RWPE2 (cell line): ENCODE data around the gene CCDC69.

Experiments
- ATAC-seq: fragments of 200-7000 bp; cut with Tn5 transposase; 3 replicates; pipeline ENCODE4 v1.9.1; 2021; ENCODE audit warnings: low read depth
- DNase-seq: peaks from one replicate; pipeline ENCODE4 v3.0.0-alpha.2; 2020; ENCODE audit warnings: low spot score
- H3K27ac ChIP-seq: fragments of 450-650 bp; 2 replicates; pipeline ENCODE4 v1.5.1; 2017; ENCODE audit warnings: mild to moderate bottlenecking; ENCODE audit not compliant: poor library complexity, severe bottlenecking
- H3K27me3 ChIP-seq: fragments of 250-450 bp; sonication (Bioruptor Pico); 2 replicates; pipeline ENCODE4 v1.5.1; 2021; ENCODE audit warnings: mild to moderate bottlenecking, moderate library complexity; ENCODE audit not compliant: insufficient read depth, poor library complexity, severe bottlenecking
- H3K36me3 ChIP-seq: fragments of 250-450 bp; sonication (Bioruptor Pico); 2 replicates; pipeline ENCODE4 v1.5.1; 2020; ENCODE audit warnings: low read depth, mild to moderate bottlenecking, moderate library complexity
- H3K4me1 ChIP-seq: fragments of 250-450 bp; sonication (Bioruptor Pico); 2 replicates; pipeline ENCODE4 v1.5.1; 2021; ENCODE audit warnings: mild to moderate bottlenecking, moderate library complexity; ENCODE audit not compliant: insufficient read depth, poor library complexity, severe bottlenecking
- H3K4me3 ChIP-seq: fragments of 250-450 bp; sonication (Bioruptor Pico); 2 replicates; pipeline ENCODE4 v1.5.1; 2021; ENCODE audit warnings: mild to moderate bottlenecking, moderate library complexity; ENCODE audit not compliant: severe bottlenecking
- H3K9me3 ChIP-seq: fragments of 250-450 bp; sonication (Bioruptor Pico); 2 replicates; pipeline ENCODE4 v1.5.1; 2021; ENCODE audit warnings: mild to moderate bottlenecking, moderate library complexity; ENCODE audit not compliant: severe bottlenecking
- TF ChIP-seq, protein P1 (sequence below): fragments of 450-650 bp; IDR thresholded peaks from one replicate; pipeline ENCODE4 v1.5.1; 2017; ENCODE audit warnings: mild to moderate bottlenecking, moderate library complexity; ENCODE audit not compliant: poor library complexity, severe bottlenecking

Gene CCDC69

DNA sequence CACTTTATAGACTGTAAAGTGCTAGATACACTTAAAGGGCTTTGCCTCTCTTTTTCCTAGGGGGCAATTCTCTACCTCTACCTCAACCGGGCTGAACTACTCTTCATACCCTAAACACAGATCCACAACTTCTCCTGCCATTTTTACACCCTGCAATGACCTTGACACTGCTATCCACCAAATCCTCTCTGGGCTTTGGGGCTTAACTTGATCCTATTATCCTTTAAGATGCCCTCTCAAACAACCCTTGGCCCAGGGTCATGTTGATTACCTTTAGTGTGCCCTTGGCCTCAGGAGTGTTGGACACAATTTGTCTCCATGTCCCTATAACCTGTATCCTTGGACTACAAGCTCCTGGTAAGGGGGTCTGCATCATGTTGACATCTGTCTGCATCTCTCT lies 85.8 kb downstream of the CCDC69 start:
- Histone ChIP-seq H3K27me3 (no peaks in the 10 kb centered on the region), H3K4me3 (no peak overlapping the region), H3K4me1 (no peaks in the 10 kb centered on the region), H3K36me3 (peaks cover 60% of the 10 kb centered on the region), H3K9me3 (no peaks in the 10 kb centered on the region), H3K27ac (no peak overlapping the region)
- DNase-seq (no peak), ATAC-seq (no peak)
- TF ChIP-seq, protein P1, sequence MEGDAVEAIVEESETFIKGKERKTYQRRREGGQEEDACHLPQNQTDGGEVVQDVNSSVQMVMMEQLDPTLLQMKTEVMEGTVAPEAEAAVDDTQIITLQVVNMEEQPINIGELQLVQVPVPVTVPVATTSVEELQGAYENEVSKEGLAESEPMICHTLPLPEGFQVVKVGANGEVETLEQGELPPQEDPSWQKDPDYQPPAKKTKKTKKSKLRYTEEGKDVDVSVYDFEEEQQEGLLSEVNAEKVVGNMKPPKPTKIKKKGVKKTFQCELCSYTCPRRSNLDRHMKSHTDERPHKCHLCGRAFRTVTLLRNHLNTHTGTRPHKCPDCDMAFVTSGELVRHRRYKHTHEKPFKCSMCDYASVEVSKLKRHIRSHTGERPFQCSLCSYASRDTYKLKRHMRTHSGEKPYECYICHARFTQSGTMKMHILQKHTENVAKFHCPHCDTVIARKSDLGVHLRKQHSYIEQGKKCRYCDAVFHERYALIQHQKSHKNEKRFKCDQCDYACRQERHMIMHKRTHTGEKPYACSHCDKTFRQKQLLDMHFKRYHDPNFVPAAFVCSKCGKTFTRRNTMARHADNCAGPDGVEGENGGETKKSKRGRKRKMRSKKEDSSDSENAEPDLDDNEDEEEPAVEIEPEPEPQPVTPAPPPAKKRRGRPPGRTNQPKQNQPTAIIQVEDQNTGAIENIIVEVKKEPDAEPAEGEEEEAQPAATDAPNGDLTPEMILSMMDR: no peak

DNA sequence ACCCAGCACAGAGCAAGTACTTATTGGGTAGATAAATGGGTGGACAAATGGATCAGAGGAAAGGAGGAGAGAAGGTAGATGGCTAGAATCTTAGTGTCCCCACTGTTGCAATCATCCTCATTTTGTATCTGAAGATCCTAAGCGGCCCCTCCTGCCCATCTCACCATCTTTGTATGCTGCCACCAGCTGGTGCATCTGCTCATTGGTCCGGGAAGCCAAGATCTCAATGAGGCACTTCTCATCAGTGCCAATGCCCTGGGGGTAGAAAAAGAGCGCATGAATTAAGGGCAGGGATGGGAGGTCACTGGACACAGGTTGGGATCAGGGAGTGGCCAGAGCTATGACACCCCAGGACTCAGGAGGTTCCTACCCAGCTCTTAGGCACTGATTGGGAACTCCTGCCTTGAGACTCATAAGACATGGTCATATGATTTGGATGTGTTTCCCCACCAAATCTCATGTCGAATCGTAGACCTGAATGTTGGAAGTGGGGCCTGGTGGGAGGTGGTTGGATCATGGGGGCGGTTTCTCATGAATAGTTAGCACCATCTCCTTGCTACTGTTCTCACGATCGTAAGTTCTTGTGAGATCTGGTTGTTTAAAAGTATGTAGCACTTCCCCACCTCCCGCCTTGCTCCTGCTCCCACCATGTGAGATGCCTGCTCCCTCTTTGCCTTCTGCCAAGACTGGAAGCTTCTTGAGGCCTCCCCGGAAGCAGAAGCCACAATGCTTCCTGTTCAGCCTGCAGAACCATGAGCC lies 86.6 kb downstream of the CCDC69 start:
- Histone ChIP-seq H3K9me3 (no peaks in the 10 kb centered on the region), H3K4me1 (no peaks in the 10 kb centered on the region), H3K4me3 (no peak overlapping the region), H3K27ac (no peak overlapping the region), H3K27me3 (no peaks in the 10 kb centered on the region), H3K36me3 (peaks cover 66% of the 10 kb centered on the region)
- TF ChIP-seq, protein P1: no peak
- no peak for DNase-seq
- no peak for ATAC-seq

DNA sequence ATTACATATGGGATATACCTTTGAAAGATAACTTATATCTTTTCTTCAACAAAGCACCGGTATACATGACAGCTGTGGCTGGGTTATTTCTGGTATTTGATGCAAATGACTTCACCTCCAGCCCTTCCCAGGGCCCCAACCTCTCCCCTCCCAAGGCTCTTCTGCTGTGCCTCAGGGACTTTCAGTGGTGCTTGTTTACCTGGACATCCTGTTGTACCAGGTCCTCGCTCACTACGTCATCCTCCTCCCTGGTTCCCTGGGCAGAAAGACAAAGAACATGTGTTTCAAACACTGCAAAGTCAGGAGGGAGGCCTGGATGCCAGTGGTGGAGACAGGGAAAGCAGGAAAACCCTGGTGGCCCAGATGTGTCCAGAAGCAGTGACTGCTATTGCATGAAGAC lies 89.7 kb downstream of the CCDC69 start:
- peaks cover 93% of the 10 kb centered on the region for H3K36me3 ChIP-seq
- H3K4me1 ChIP-seq: no peaks in the 10 kb centered on the region

DNA sequence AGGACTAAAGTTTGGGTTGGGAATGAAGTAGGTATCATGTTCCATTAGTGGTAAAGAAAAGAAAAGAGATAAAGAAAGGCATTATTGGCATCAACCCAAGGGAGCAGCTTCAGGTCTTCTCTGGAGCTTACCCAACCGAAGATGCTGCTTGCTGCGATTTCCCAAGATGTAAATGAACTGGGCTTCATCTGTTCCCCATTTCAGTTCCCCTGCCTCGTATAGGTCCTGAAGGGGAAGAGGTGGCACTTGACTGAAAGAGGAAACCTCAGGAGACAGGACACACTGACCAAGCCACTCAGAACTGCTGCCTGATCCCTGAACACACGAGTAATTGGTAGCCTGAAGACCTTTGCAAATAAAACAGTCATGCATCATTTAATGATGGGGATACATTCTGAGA lies 90.9 kb downstream of the CCDC69 start:
- no peaks in the 10 kb centered on the region for H3K4me1 ChIP-seq
- H3K27me3 ChIP-seq: no peaks in the 10 kb centered on the region
- no peak overlapping the region for H3K27ac ChIP-seq
- H3K4me3 ChIP-seq: no peak overlapping the region
- no peaks in the 10 kb centered on the region for H3K9me3 ChIP-seq
- peaks cover 94% of the 10 kb centered on the region for H3K36me3 ChIP-seq
- TF ChIP-seq, protein P1: no peak
- DNase-seq (no peak), ATAC-seq (no peak)

More for the DNA sequence above, 89.7 kb downstream of the CCDC69 start:
- H3K4me3 ChIP-seq: no peak overlapping the region
- H3K27me3 ChIP-seq: no peaks in the 10 kb centered on the region
- H3K27ac ChIP-seq: no peak overlapping the region
- ATAC-seq (no peak), DNase-seq (no peak)
- no peaks in the 10 kb centered on the region for H3K9me3 ChIP-seq
- TF ChIP-seq, protein P1: no peak
